HepG2 (cell line): Measurements from ENCODE around the gene SNX6. TPM values are rescaled to one million over a fixed set of nuclear protein-coding genes. Genes with fewer than 3 reads are reported as not detected.
A peak's percentile ranks its signal among the peaks of the same experiment; 100 is the strongest.
"Not testable (repeated sequence)": the region's sequence is repeated elsewhere in the genome, so short reads cannot be mapped to it uniquely, and the experiment has no call there.

Experiments used
- ATAC-seq: fragments of 200-7000 bp; cut with Tn5 transposase; 3 replicates; pipeline ENCODE4 v1.9.1; 2020; ENCODE audit warnings: mild to moderate bottlenecking, moderate library complexity
- BruUV-seq: library from RNA; stranded (reverse); fragments of 400-500 nt; replicated peaks from 2 replicates; lab custom pipeline; 2021; lab: Mats Ljungman, UMichigan
- CTCF ChIA-PET: fragments of 300-600 bp; formaldehyde crosslinking; extraction: SDS; loops from one replicate; lab custom pipeline; 2021; ENCODE audit warnings: low total read pairs, inconsistent platforms, low intra/inter-chr PET ratio; lab: Yijun Ruan, JAX
- POLR2A ChIA-PET: fragments of 350-600 bp; sonication (Branson Sonifier 250); formaldehyde crosslinking; loops from one replicate; lab custom pipeline; 2020; ENCODE audit warnings: antibody characterized with exemption, inconsistent platforms; lab: Yijun Ruan, JAX
- DNase-seq: peaks from one replicate; pipeline ENCODE4 v3.0.0-alpha.2; 2015; ENCODE audit warnings: low spot score
- FAIRE-seq: peaks from 3 replicates; lab custom pipeline; 2011; peaks lifted over from hg19 to GRCh38; lab: Jason Lieb, UNC
- H2AFZ ChIP-seq: one replicate; pipeline ENCODE4 v1.6.1; 2011; ENCODE audit warnings: low read length, inconsistent platforms
- H3K27ac ChIP-seq: fragments of 300-600 bp; 3 replicates; pipeline ENCODE4 v1.8.0; 2011; ENCODE audit warnings: mixed run types, mild to moderate bottlenecking, mixed read lengths, low read length, inconsistent platforms; ENCODE audit not compliant: insufficient read depth; ENCODE audit errors: extremely low read length
- H3K27me3 ChIP-seq, 2 experiments: fragments of 200-600 bp in 1 of 2; 2 replicates in 1 of 2; 3 replicates in 1 of 2; pipeline versions ENCODE4 v1.6.0 to v1.8.0; 2011; ENCODE audit warnings: low read length in 2 of 2, mild to moderate bottlenecking in 2 of 2, moderate library complexity in 2 of 2, inconsistent platforms in 1 of 2; ENCODE audit not compliant: insufficient read depth in 2 of 2, control insufficient read depth in 1 of 2
- H3K36me3 ChIP-seq, 2 experiments: fragments of 200-600 bp in 1 of 2; replicated peaks in 1 of 2; 2 replicates in 1 of 2; 3 replicates in 1 of 2; pipeline versions ENCODE4 v1.5.1 to v1.8.0; 2011; ENCODE audit warnings: low read length in 2 of 2, inconsistent platforms in 1 of 2; ENCODE audit not compliant: insufficient read depth in 2 of 2, control insufficient read depth in 1 of 2
- H3K4me1 ChIP-seq: 2 replicates; pipeline ENCODE4 v1.5.1; 2012; ENCODE audit warnings: low read length, inconsistent platforms; ENCODE audit not compliant: insufficient read depth
- H3K4me2 ChIP-seq: 2 replicates; pipeline ENCODE4 v1.6.0; 2011; ENCODE audit warnings: low read depth, low read length, inconsistent platforms
- H3K4me3 ChIP-seq, 3 experiments: fragments of 200-600 bp in 1 of 3; sonication (generic), shearing (Covaris generic) in 1 of 3; replicated peaks in 1 of 3; 2 replicates each; pipeline ENCODE4 v1.5.1; 2011 to 2016; ENCODE audit warnings: low read length in 3 of 3, inconsistent platforms in 2 of 3, low read depth in 2 of 3, mild to moderate bottlenecking in 2 of 3, control low read depth in 1 of 3, mixed read lengths in 1 of 3; ENCODE audit not compliant: insufficient read depth in 1 of 3
- H3K79me2 ChIP-seq: one replicate; pipeline ENCODE4 v1.6.1; 2011; ENCODE audit warnings: low read length, inconsistent platforms; ENCODE audit not compliant: insufficient read depth
- H3K9ac ChIP-seq: 2 replicates; pipeline ENCODE4 v1.6.0; 2011; ENCODE audit warnings: mild to moderate bottlenecking, low read depth, low read length, inconsistent platforms; ENCODE audit not compliant: insufficient read depth
- H3K9me3 ChIP-seq: 2 replicates; pipeline ENCODE4 v1.5.1; 2012; ENCODE audit warnings: mild to moderate bottlenecking, low read length
- H4K20me1 ChIP-seq: 2 replicates; pipeline ENCODE4 v1.6.0; 2011; ENCODE audit warnings: inconsistent platforms, mild to moderate bottlenecking, low read length, moderate library complexity; ENCODE audit not compliant: insufficient read depth
- ADNP ChIP-seq: sonication (generic); formaldehyde crosslinking; IDR thresholded peaks from 2 replicates; pipeline ENCODE4 v1.4.0; 2020; ENCODE audit warnings: missing genetic modification reagents
- FOXK2 ChIP-seq: fragments of 450-650 bp; IDR thresholded peaks from 2 replicates; pipeline ENCODE4 v1.6.1; 2016
- SIN3B ChIP-seq: fragments of 150-350 bp; IDR thresholded peaks from 2 replicates; pipeline ENCODE4 v1.6.1; 2014; ENCODE audit warnings: low read length
- ZBTB7A ChIP-seq: sonication (generic); formaldehyde crosslinking; IDR thresholded peaks from 2 replicates; pipeline ENCODE4 v1.8.0; 2022; ENCODE audit warnings: mild to moderate bottlenecking, missing genetic modification reagents
- ZNF660 ChIP-seq: sonication (generic); formaldehyde crosslinking; IDR thresholded peaks from 2 replicates; pipeline ENCODE4 v1.5.1; 2020; ENCODE audit warnings: mild to moderate bottlenecking, low read depth, missing genetic modification reagents, borderline replicate concordance
- WGBS: methylation state at CpG from one replicate; pipeline ENCODE4 v1.1.6; 2017; ENCODE audit warnings: low lambda C conversion rate; 5-methylcytosine and 5-hydroxymethylcytosine counted together
- in situ Hi-C: cut with HindIII; loops from 2 replicates; pipeline ENCODE4 v1.10.0; 2017; ENCODE audit warnings: low pct_unique_long_range_greater_than_20kb; ENCODE audit not compliant: extremely low pct_ligation_motif_present
- intact Hi-C: fragments of 100-400 bp; cut with micrococcal nuclease; formaldehyde crosslinking; loops from one replicate; pipeline ENCODE4 v1.10.0; 2022; ENCODE audit not compliant: unreplicated experiment
- polyA plus RNA-seq, 8 experiments: library from polyadenylated mRNA; depleted of rRNA in 3 of 8; stranded (reverse) in 7 of 8; unstranded in 1 of 8; fragments of >200 nt; fragmentation: Illumina TruSeq in 4 of 8; extraction: Trizol in 4 of 8; gene quantifications; 2 replicates each; pipeline versions ENCODE4 v1.2.1 to v1.2.3, GENCODE V29; 2011 to 2016; ENCODE audit warnings: low read depth in 4 of 8, missing spikeins in 1 of 8, mixed read lengths in 1 of 8; ENCODE audit not compliant: insufficient read depth in 1 of 8
- total RNA-seq, 5 experiments: library from RNA; depleted of rRNA; stranded (reverse); fragments of >200 nt; fragmentation: Illumina TruSeq; extraction: Trizol; gene quantifications; 2 replicates each; pipeline ENCODE4 v1.2.3, GENCODE V29; 2016; ENCODE audit warnings: low read depth in 1 of 5
- TF ChIP-seq, protein P1 (sequence below): sonication (generic); formaldehyde crosslinking; IDR thresholded peaks from 2 replicates; pipeline ENCODE4 v1.4.0; 2020; ENCODE audit warnings: missing genetic modification reagents

SNX6 gene
- total and polyA plus RNA-seq, 2 of the 13 experiments (the other 11 are each of a cell fraction or from before 2014, with no cell fraction given) = 92.3 to 169 TPM

- TF ChIP-seq, protein P1, sequence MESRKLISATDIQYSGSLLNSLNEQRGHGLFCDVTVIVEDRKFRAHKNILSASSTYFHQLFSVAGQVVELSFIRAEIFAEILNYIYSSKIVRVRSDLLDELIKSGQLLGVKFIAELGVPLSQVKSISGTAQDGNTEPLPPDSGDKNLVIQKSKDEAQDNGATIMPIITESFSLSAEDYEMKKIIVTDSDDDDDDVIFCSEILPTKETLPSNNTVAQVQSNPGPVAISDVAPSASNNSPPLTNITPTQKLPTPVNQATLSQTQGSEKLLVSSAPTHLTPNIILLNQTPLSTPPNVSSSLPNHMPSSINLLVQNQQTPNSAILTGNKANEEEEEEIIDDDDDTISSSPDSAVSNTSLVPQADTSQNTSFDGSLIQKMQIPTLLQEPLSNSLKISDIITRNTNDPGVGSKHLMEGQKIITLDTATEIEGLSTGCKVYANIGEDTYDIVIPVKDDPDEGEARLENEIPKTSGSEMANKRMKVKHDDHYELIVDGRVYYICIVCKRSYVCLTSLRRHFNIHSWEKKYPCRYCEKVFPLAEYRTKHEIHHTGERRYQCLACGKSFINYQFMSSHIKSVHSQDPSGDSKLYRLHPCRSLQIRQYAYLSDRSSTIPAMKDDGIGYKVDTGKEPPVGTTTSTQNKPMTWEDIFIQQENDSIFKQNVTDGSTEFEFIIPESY (CRISPR knock-in tag) = peak; percentile 90
- TF ChIP-seq SIN3B (no peak), FOXK2 (0 out of 2 replicates have a peak, but pooled peaks have one; percentile 25), ZNF660 (CRISPR knock-in tag) (no peak), ADNP (0 out of 2 replicates have a peak, but pooled peaks have one; percentile 27), ZBTB7A (CRISPR knock-in tag) (0 out of 2 replicates have a peak, but pooled peaks have one; percentile 54)
These were observed 81.4 kb downstream of the SNX6 start (continued) for GRCh38 chr14:34548472-34548981.

GRCh38 chr14:34547136-34547520, 82.8 kb downstream of the SNX6 start:
- DNase-seq = not testable (repeated sequence)

DNA sequence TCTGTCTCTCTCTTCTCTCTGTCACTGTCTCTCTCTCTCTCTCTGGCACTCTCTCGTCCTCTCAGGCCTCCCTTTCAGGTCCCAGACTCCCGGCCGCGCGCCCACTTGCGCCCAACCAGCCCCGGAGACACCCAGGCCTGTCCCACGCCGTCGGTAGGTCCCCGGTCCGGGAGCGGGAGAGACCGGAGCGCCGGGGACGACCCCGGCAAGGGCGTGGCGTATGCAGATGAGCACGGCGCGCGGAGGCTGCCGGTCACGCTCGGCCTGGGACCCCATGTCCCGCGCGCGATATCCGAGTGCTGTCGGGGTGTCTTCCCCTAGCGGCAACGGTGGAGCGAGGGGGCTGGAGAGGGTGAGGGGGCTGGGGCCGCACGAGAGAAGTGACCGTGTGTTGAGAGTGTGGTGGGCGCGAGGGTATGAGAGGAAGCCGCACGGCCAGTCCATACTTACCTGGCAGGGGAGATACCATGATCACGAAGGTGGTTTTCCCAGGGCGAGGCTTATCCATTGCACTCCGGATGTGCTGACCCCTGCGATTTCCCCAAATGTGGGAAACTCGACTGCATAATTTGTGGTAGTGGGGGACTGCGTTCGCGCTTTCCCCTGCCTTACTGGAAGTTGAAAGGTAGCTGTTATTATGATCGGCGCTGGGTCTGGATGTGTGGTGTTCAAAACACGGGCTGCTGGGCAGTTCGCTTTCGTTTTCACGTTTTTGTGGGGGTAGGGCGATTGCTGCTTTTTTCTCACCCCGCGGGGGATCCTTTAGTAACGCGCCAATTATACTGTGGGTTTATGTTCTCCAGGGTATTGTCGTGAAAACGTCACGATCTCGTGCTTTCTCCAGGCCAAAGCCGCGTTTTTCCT, 83.4 kb downstream of the SNX6 start:
- H3K4me1 ChIP-seq = peaks cover 11% of the 10 kb centered on the region; the same call in 1 of the 2 replicates
- POLR2A ChIA-PET, DNase-seq, CTCF ChIA-PET, H2AFZ ChIP-seq, H3K4me3 ChIP-seq, H3K4me2 ChIP-seq, H4K20me1 ChIP-seq, intact Hi-C loops, H3K79me2 ChIP-seq, H3K9me3 ChIP-seq, H3K9ac ChIP-seq, H3K27ac ChIP-seq, in situ Hi-C loops, H3K27me3 ChIP-seq, H3K36me3 ChIP-seq: not testable (repeated sequence)
- no CpG with 5 or more reads among the region's 68 CpGs for WGBS
- TSS peak; percentile 100 for BruUV-seq
- peak; percentile 84 for FAIRE-seq
- ATAC-seq = peak; percentile 85

More at GRCh38 chr14:34547136-34547520, 82.8 kb downstream of the SNX6 start:
- H3K4me3 ChIP-seq, H3K4me2 ChIP-seq, intact Hi-C loops, BruUV-seq, FAIRE-seq, H4K20me1 ChIP-seq, H3K27ac ChIP-seq, H3K27me3 ChIP-seq, H2AFZ ChIP-seq, H3K9me3 ChIP-seq, H3K79me2 ChIP-seq, H3K9ac ChIP-seq, POLR2A ChIA-PET, H3K36me3 ChIP-seq, CTCF ChIA-PET, in situ Hi-C loops: not testable (repeated sequence)
- peak; percentile 73 for ATAC-seq
- H3K4me1 ChIP-seq = peaks cover 11% of the 10 kb centered on the region; the same call in 1 of the 2 replicates
- no CpG with 5 or more reads among the region's 16 CpGs for whole genome bisulfite sequencing
